Endothelial cell (in vitro differentiated cells): Measurements from ENCODE around the gene SPRR4. TPM values are rescaled to one million over a fixed set of nuclear protein-coding genes. Genes with fewer than 3 reads are reported as not detected.

Experiments used
- DNase-seq: peaks from one replicate; pipeline ENCODE4 v3.0.0; 2021; ENCODE audit warnings: low spot score
- H3K27ac Mint-ChIP-seq: one replicate; pipeline ENCODE4 v1.8.0; 2021; ENCODE audit warnings: mixed read lengths, inconsistent platforms; ENCODE audit not compliant: unreplicated experiment
- H3K27me3 Mint-ChIP-seq: one replicate; pipeline ENCODE4 v1.8.0; 2021; ENCODE audit warnings: mild to moderate bottlenecking, moderate library complexity, mixed read lengths, inconsistent platforms; ENCODE audit not compliant: unreplicated experiment
- H3K36me3 Mint-ChIP-seq: one replicate; pipeline ENCODE4 v1.8.0; 2021; ENCODE audit warnings: mild to moderate bottlenecking, low read depth, mixed read lengths, inconsistent platforms; ENCODE audit not compliant: unreplicated experiment
- H3K4me1 Mint-ChIP-seq: one replicate; pipeline ENCODE4 v1.8.0; 2021; ENCODE audit warnings: mild to moderate bottlenecking, mixed read lengths, inconsistent platforms; ENCODE audit not compliant: unreplicated experiment
- H3K4me3 Mint-ChIP-seq: one replicate; pipeline ENCODE4 v1.8.0; 2021; ENCODE audit warnings: mild to moderate bottlenecking, mixed read lengths, inconsistent platforms; ENCODE audit not compliant: unreplicated experiment
- H3K9me3 Mint-ChIP-seq: one replicate; pipeline ENCODE4 v1.8.0; 2021; ENCODE audit warnings: mixed read lengths, inconsistent platforms; ENCODE audit not compliant: unreplicated experiment
- CTCF ChIP-seq: fragments of 200-600 bp; sonication (generic); IDR thresholded peaks from one replicate; pipeline ENCODE4 v1.5.0; 2021; ENCODE audit warnings: antibody characterized with exemption; ENCODE audit not compliant: unreplicated experiment
- total RNA-seq: library from RNA; stranded (reverse); fragmentation: NEBNext Ultra II Directional; extraction: Animal tissue kit (Norgen Biotek cat#: 25700); gene quantifications from one replicate; pipeline ENCODE4 v1.2.1, GENCODE V29; 2021; ENCODE audit not compliant: unreplicated experiment

SPRR4 gene
- total RNA-seq, 1 donor from 2014 or later: not detected

DNA sequence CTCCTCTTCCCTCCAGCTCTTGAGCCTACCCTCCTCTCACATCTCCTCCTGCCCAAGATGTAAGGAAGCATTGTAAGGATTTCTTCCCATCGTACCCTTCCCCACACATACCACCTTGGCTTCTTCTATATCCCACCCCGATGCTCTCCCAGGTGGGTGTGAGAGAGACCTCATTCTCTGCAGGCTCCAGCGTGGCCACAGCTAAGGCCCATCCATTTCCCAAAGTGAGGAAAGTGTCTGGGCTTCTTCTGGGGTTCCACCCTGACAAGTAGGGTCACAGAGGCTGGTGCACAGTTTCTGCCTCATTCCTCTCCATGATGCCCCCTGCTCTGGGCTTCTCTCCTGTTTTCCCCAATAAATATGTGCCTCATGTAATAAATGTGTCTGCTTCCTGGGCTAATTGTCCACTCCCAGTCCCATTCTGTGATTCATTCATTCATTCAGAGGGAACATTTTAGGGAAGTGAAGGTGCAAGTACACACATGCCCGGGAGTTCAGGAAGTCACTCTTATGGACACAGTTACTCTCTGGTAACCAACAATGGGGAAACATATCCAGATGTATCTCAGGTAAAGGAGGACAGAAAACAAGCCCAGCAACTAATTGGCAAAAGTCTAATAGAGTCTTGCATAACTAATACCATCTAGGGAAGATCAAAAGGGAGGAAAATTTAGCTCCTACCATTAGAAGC is 1.9 kb downstream of the SPRR4 start:
- no peak for TF ChIP-seq CTCF
- H3K4me1 Mint-ChIP-seq: no peaks in the 10 kb centered on the region
- no peak overlapping the region for H3K4me3 Mint-ChIP-seq
- DNase-seq: no peak
- no peaks in the 10 kb centered on the region for H3K9me3 Mint-ChIP-seq
- no peaks in the 10 kb centered on the region for H3K36me3 Mint-ChIP-seq
- peaks cover 2% of the 10 kb centered on the region for H3K27me3 Mint-ChIP-seq
- no peak overlapping the region for H3K27ac Mint-ChIP-seq

DNA sequence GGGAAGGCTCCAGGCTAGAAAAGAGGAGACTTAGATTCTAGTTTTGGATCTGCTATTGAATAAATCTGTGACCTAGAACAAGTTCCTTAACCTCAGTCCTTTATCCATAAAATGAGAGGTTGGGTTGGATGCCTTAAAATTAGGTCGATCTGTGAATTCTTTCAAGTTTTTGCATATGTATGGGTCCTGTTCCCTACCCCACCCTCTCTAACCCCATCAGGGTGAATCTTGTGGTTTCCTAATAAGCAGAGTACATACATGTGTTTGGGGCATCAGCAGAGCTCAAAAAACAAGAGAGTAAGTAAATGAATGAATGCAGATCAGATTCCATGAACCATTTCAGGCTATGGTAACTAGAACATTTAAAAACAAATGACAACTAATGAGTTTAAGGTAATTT is 6.2 kb downstream of the SPRR4 start:
- Mint-ChIP-seq H3K27me3 (no peaks in the 10 kb centered on the region), H3K27ac (no peak overlapping the region), H3K4me1 (no peaks in the 10 kb centered on the region), H3K36me3 (no peaks in the 10 kb centered on the region), H3K9me3 (no peaks in the 10 kb centered on the region), H3K4me3 (no peak overlapping the region)
- no peak for DNase-seq
- no peak for TF ChIP-seq CTCF

- Mint-ChIP-seq H3K4me1 (no peaks in the 10 kb centered on the region), H3K27me3 (no peaks in the 10 kb centered on the region), H3K27ac (no peak overlapping the region), H3K36me3 (no peaks in the 10 kb centered on the region), H3K4me3 (no peak overlapping the region), H3K9me3 (no peaks in the 10 kb centered on the region)
- DNase-seq: no peak
- TF ChIP-seq CTCF: no peak
Observed at GRCh38 chr1:152977614-152978013, 7.2 kb downstream of the SPRR4 start.

DNA sequence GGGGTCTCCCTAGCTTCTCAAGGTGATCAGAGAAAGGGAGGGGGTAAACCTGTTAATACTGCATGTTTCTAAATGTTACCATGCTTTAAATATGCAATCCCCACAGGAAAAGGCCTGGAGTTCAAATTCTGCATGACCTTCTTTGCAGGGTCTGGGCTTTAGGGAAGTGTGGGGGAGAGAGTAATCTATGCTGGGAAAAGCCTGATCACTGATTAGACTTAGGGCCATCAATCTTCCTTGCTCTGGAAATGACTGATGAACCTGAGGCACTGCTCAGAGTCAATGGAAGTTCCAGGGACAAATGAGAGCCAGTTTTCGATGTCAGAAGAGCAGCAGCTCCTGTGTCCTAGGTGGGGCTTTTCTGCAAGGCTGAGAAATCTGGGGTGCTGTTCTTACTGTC is 10.2 kb downstream of the SPRR4 start:
- H3K27me3 Mint-ChIP-seq: no peaks in the 10 kb centered on the region
- no peak for TF ChIP-seq CTCF
- H3K4me3 Mint-ChIP-seq: no peak overlapping the region
- H3K9me3 Mint-ChIP-seq: no peaks in the 10 kb centered on the region
- no peak for DNase-seq
- no peak overlapping the region for H3K27ac Mint-ChIP-seq
- no peaks in the 10 kb centered on the region for H3K4me1 Mint-ChIP-seq
- no peaks in the 10 kb centered on the region for H3K36me3 Mint-ChIP-seq

GRCh38 chr1:152981146-152981871 is 10.9 kb downstream of the SPRR4 start:
- DNase-seq: no peak
- Mint-ChIP-seq H3K36me3 (no peaks in the 10 kb centered on the region), H3K9me3 (no peaks in the 10 kb centered on the region), H3K4me1 (no peaks in the 10 kb centered on the region), H3K27ac (no peak overlapping the region), H3K27me3 (no peaks in the 10 kb centered on the region), H3K4me3 (no peak overlapping the region)
- no peak for TF ChIP-seq CTCF
